Thymus (tissue), 11 donors: ENCODE results near the gene LAMA2. TPM values are rescaled to one million over a fixed set of nuclear protein-coding genes. Genes with fewer than 3 reads are reported as not detected.

Source experiments
- DNase-seq, 9 donors: peaks; one replicate each; pipeline ENCODE4 v3.0.0-alpha.2; 2013; ENCODE audit warnings: low spot score in 9 of 9, low read depth in 6 of 9, missing footprints in 1 of 9
- H3K27ac ChIP-seq, 2 donors: one replicate each; pipeline ENCODE4 v1.5.1; 2013; ENCODE audit warnings: control low read depth in 1 of 2, low read depth in 1 of 2, low read length in 1 of 2, mild to moderate bottlenecking in 1 of 2, moderate library complexity in 1 of 2
- H3K27me3 ChIP-seq, 2 donors: one replicate each; pipeline ENCODE4 v1.5.1; 2013; ENCODE audit warnings: low read length in 1 of 2; ENCODE audit not compliant: control insufficient read depth in 2 of 2, insufficient read depth in 1 of 2
- H3K36me3 ChIP-seq, 2 donors: one replicate each; pipeline ENCODE4 v1.5.1; 2013; ENCODE audit warnings: low read length in 1 of 2, mild to moderate bottlenecking in 1 of 2, moderate library complexity in 1 of 2; ENCODE audit not compliant: control insufficient read depth in 2 of 2, insufficient read depth in 2 of 2
- H3K4me1 ChIP-seq, 2 donors: one replicate each; pipeline ENCODE4 v1.5.1; 2013; ENCODE audit warnings: low read length in 2 of 2; ENCODE audit not compliant: control insufficient read depth in 2 of 2, insufficient read depth in 2 of 2
- H3K4me3 ChIP-seq, 2 donors: one replicate each; pipeline ENCODE4 v1.5.1; 2013; ENCODE audit warnings: low read length in 2 of 2, control low read depth in 1 of 2, mild to moderate bottlenecking in 1 of 2
- H3K9me3 ChIP-seq, 2 donors: one replicate each; pipeline ENCODE4 v1.5.1; 2013; ENCODE audit warnings: low read length in 1 of 2, mild to moderate bottlenecking in 1 of 2; ENCODE audit not compliant: control insufficient read depth in 2 of 2, insufficient read depth in 1 of 2
- WGBS: extraction: QIAGEN DNeasy Blood & Tissue Kit; methylation state at CpG from one replicate; pipeline ENCODE4 v1.1.7; 2013; 5-methylcytosine and 5-hydroxymethylcytosine counted together
- polyA plus RNA-seq: library from polyadenylated mRNA; stranded (reverse); fragments of 200-250 nt; gene quantifications from one replicate; pipeline ENCODE4 v1.2.3, GENCODE V29; 2013
- total RNA-seq: library from RNA; stranded (reverse); fragments of 120-200 nt; gene quantifications from one replicate; pipeline ENCODE4 v1.2.4, GENCODE V29; 2013
- donor health status: healthy.

The LAMA2 gene
- total and polyA plus RNA-seq, 2 donors: 2.4 to 4.0 TPM

DNA sequence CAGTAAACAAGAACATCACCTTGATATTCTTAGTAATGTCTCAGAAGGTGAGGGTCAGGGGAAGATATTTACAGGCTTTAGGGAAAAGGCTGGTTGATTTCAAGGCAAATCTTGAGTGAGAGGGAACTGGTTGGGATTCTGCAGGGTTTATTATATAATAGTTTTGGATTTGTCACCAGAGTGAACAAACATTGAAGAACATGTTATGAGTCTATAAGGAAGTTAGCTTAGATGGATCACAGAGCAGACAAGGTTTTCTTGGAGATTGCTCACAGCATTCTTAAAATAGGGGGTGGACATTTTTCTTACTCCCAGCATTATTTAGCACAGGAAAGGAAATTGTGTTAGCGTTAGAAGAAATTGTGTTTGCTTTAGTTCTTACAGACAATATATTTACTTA is 324.9 kb downstream of the LAMA2 start:
- 97% methylated on average over 1 of the region's 1 CpG for WGBS

DNA sequence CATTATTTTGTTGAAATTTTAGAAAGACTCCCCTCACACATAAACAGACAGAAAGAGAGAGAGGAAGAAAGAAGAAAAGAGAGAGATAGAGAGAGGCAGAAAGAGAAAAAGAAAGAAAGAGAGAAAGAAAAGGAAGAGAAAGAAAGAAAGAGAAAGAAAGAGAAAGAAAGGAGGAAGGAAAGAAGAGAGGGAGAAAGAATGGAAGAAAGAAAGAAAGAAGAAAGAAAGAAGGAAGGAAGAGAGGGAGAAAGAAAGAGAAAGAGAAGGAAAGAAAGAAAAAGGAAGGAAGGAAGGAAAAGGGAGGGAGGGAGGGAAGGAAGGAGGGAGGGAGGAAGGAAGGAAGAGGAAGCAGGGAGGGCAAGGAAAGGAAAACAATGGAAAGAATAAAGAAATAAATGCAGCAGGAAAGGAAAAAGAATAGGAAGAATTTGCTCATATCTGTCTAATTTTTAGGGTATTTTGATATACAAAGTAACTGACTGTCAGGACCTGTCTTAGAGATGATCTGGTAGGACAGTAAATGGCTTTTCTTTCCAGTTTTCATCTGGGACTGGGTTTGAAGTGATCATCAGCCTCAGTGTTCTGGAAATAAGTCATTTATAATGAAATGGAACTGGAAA is 325.6 kb downstream of the LAMA2 start:
- Histone ChIP-seq H3K36me3 (no peaks in the 10 kb centered on the region), H3K27ac (no peak overlapping the region), H3K9me3 (no peaks in the 10 kb centered on the region), H3K4me1 (no peaks in the 10 kb centered on the region), H3K4me3 (no peak overlapping the region), H3K27me3 (no peaks in the 10 kb centered on the region)
- DNase-seq: no peak

More for the DNA sequence above, 324.9 kb downstream of the LAMA2 start:
- Histone ChIP-seq H3K27me3 (no peaks in the 10 kb centered on the region), H3K27ac (no peak overlapping the region), H3K36me3 (no peaks in the 10 kb centered on the region), H3K9me3 (no peaks in the 10 kb centered on the region), H3K4me3 (no peak overlapping the region), H3K4me1 (no peaks in the 10 kb centered on the region)
- DNase-seq: no peak

DNA sequence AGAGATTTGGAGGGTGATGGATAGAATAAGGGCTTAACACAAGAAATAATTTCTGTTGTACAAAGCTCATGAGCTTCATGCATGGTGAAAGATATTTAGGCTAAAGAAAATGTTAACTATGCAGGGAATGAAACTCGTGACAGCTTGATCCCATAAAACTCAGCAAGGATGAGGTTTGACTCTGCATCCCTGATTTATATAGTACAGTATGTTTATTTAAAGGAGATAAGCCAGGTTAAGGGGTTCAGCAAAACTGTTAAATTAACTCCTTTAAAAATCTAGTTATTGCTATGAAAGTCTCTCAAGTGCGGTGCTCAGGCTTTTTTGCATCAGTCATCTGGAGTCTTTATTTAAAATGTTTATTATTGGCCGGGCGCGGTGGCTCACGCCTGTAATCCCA is 326.4 kb downstream of the LAMA2 start:
- H3K36me3 ChIP-seq: no peaks in the 10 kb centered on the region
- no peak overlapping the region for H3K27ac ChIP-seq
- no peaks in the 10 kb centered on the region for H3K4me1 ChIP-seq
- no peaks in the 10 kb centered on the region for H3K9me3 ChIP-seq
- H3K4me3 ChIP-seq: no peak overlapping the region
- no peaks in the 10 kb centered on the region for H3K27me3 ChIP-seq
- 97% methylated on average over 6 of the region's 6 CpGs for WGBS
- no peak for DNase-seq

DNA sequence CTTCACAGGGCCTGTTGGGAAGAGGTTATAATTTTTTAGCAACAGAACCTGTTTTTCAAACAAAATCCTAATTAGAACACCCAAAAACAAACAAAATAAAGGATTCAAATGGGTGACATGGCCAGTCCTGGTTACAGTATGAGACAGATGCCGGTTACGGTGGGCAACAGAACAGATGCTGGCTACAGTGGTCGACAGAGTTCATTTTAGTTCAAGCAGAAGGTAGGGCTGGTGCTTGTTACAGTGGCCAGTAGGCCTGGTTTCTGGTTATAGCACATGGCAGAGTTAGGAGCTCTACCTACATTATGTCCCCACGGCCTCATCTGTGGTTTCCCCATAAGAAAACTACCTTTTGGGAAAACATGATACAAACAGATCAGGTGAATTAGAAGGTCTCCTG is 327.7 kb downstream of the LAMA2 start:
- no peak overlapping the region for H3K4me3 ChIP-seq
- 95% methylated on average over 4 of the region's 4 CpGs for WGBS

DNA sequence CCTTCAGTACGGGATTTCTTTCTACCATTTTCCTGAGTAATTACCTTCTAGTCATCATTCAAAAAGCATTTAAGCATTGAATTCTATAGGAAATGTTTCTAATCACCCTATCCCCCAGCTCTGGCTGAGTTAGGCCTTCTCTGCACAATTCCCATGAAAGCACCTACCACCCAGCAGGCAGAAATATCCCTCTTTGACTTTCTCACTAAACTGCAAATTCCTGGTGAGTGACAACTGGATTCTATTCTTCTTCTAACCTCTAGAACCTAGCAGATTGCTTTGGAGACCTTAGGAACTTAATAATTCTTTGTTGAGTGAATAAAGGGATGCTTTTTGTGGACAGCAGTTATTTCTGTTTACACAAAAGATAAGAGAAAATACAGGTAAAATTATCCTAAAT is 328.7 kb downstream of the LAMA2 start:
- H3K27ac ChIP-seq: no peak overlapping the region
- H3K4me1 ChIP-seq: no peaks in the 10 kb centered on the region
- H3K27me3 ChIP-seq: no peaks in the 10 kb centered on the region
- no peaks in the 10 kb centered on the region for H3K36me3 ChIP-seq
- H3K4me3 ChIP-seq: no peak overlapping the region
- DNase-seq: no peak
- H3K9me3 ChIP-seq: no peaks in the 10 kb centered on the region
- 98% methylated on average over 1 of the region's 1 CpG for WGBS

More for the DNA sequence above, 327.7 kb downstream of the LAMA2 start:
- no peak for DNase-seq
- H3K36me3 ChIP-seq: no peaks in the 10 kb centered on the region
- no peaks in the 10 kb centered on the region for H3K9me3 ChIP-seq
- H3K4me1 ChIP-seq: no peaks in the 10 kb centered on the region
- no peak overlapping the region for H3K27ac ChIP-seq
- H3K27me3 ChIP-seq: no peaks in the 10 kb centered on the region

DNA sequence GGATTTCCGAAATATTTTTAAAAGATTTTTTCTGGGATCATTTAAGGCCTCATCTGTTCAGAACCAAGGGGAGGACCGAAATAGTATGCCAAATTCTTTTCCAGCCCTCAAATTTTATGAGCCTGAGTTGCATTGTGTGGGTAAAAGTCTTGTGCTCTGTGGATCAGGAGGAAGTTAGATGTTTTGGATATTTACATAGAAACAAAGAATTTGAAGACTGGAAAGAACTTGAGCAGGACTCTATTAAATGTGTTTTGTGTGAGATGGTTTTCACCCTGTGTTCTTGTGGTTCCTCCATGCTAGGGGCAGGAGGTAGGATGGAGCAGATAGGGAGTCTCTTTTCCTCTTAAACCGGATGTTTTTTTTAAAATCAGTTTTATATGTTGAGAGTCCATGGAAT is 329.1 kb downstream of the LAMA2 start:
- WGBS: 76% methylated on average over 3 of the region's 3 CpGs
- no peak for DNase-seq

DNA sequence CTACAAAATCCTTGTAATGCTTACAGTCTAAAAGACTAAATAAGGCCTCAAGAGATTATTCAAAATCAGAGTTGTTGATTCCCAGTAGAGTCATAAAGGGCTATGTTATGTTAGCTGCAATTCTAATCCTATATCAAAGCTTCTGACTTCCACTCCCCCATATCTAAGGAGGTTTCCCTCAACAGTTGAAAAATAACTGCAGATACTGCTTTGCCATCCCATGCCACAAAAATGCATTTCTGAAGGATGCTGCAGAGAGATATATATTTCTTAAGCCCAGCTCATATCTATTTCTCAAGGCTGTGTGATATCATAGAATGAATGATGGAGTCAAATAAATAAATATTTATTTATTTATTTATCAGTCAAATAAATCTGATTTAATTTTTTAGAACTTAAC is 332.3 kb downstream of the LAMA2 start:
- H3K36me3 ChIP-seq: no peaks in the 10 kb centered on the region
- no peaks in the 10 kb centered on the region for H3K9me3 ChIP-seq
- H3K4me3 ChIP-seq: no peak overlapping the region
- no peak overlapping the region for H3K27ac ChIP-seq
- no peaks in the 10 kb centered on the region for H3K4me1 ChIP-seq
- no peaks in the 10 kb centered on the region for H3K27me3 ChIP-seq
- no peak for DNase-seq

More for the DNA sequence above, 329.1 kb downstream of the LAMA2 start:
- Histone ChIP-seq H3K9me3 (no peaks in the 10 kb centered on the region), H3K27ac (no peak overlapping the region), H3K4me3 (no peak overlapping the region), H3K4me1 (no peaks in the 10 kb centered on the region), H3K27me3 (no peaks in the 10 kb centered on the region), H3K36me3 (no peaks in the 10 kb centered on the region)

DNA sequence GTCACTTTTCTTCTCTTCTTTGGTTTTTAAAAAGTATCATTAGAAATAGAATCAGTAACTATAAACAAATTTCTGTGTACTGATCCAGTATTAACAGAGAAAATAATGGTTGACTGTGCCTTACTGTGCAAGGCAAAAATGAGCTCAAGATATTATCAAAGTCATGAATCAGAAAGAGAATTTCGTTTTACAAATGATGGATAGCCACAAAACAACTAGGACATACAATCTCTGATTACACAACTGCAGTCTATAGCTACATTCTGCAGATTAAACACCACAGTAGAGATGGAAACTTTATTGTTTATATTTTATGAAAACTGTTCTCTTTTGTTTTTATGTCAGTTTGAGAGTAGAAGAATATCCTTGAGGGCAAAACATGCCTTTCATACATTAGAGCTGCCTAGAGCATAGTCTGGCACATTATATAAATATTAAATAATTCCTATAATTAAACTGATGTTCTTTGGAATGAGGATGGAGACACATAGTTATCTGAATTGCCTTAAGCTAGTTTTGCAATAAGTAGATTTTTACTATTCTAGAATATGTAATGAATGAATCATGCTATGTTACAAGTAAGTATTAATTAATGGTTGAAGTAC is 333.1 kb downstream of the LAMA2 start:
- H3K27ac ChIP-seq: no peak overlapping the region
- no peaks in the 10 kb centered on the region for H3K27me3 ChIP-seq
- no peaks in the 10 kb centered on the region for H3K4me1 ChIP-seq
- no peaks in the 10 kb centered on the region for H3K9me3 ChIP-seq
- DNase-seq: no peak
- H3K4me3 ChIP-seq: no peak overlapping the region
- no peaks in the 10 kb centered on the region for H3K36me3 ChIP-seq
- WGBS: 27% methylated on average over 1 of the region's 1 CpG

DNA sequence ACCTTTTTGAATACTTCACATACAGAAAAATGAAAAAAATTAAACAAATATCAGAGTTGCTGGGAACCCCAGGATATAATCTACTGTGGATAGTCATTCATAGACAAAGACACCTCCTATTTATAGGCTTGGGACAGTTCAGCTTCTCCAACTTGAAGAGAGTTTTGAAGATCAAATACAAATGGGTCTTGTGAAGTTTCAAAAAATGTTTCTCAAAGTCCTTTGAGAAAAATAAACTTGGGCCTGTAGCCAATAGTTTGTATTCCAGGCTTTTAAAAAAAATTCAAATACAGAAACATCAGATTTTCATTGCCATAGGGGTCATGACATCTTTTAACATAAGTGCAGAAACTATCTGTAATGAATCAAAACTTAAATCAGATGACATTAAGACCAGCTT is 334.8 kb downstream of the LAMA2 start:
- Histone ChIP-seq H3K36me3 (no peaks in the 10 kb centered on the region), H3K9me3 (no peaks in the 10 kb centered on the region), H3K4me1 (no peaks in the 10 kb centered on the region), H3K27ac (no peak overlapping the region), H3K27me3 (no peaks in the 10 kb centered on the region), H3K4me3 (no peak overlapping the region)
- DNase-seq: no peak
